ENCODE results near the gene MED8. TPM values are rescaled to one million over a fixed set of nuclear protein-coding genes. Genes with fewer than 3 reads are reported as not detected.

Gene MED8
- total RNA-seq, 4 donors from 2014 or later = 27.6 to 34.1 (median 32.0) TPM

DNA sequence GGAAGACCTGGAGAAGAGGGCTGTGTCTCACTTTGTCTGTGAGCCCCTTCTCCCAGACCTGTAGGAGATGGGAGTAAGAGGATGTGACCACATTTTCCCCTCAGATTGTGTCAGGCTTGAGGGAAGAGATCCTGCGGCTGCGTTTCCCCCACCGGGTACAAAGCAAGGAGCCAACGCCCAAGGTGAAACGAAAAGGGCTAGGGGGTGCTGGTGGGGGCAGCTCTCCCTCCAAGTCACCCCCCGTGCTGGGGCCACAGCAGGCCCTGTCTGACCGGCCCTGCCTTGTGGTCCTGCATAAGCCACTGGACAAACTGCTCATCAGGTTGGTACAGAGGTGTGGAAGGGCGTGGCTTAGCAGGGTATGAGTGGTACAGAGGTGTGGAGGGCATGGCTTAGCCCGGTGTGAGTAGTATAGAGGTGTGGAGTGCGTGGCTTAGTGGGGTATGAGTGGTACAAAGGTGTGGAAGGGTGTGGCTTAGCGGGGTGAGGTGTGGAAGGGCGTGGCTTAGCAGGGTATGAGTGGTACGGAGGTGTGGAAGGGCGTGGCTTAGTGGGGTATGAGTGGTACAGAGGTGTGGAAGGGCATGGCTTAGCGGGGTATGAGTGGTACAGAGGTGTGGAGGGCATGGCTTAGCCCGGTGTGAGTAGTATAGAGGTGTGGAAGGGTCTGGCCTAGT is 33.5 kb upstream of the MED8 start:
- Histone ChIP-seq H3K4me3 (no peak overlapping the region), H3K27me3 (no peaks in the 10 kb centered on the region), H3K27ac (replicated peaks in 1 of 4) (no peak overlapping the region), H3K36me3 (peaks cover 77 to 100% (median 99%) of the 10 kb centered on the region in 4 donors), H3K4me1 (no peaks in the 10 kb centered on the region), H3K9me3 (no peaks in the 10 kb centered on the region)
- no peak for TF ChIP-seq EP300 (IDR thresholded peaks at IDR 0.05)
- no peak for TF ChIP-seq POLR2AphosphoS5 (IDR thresholded peaks at IDR 0.05)
- no peak for TF ChIP-seq POLR2A (IDR thresholded peaks at IDR 0.05; ENCODE audit: low read depth)
- TF ChIP-seq, protein P1, sequence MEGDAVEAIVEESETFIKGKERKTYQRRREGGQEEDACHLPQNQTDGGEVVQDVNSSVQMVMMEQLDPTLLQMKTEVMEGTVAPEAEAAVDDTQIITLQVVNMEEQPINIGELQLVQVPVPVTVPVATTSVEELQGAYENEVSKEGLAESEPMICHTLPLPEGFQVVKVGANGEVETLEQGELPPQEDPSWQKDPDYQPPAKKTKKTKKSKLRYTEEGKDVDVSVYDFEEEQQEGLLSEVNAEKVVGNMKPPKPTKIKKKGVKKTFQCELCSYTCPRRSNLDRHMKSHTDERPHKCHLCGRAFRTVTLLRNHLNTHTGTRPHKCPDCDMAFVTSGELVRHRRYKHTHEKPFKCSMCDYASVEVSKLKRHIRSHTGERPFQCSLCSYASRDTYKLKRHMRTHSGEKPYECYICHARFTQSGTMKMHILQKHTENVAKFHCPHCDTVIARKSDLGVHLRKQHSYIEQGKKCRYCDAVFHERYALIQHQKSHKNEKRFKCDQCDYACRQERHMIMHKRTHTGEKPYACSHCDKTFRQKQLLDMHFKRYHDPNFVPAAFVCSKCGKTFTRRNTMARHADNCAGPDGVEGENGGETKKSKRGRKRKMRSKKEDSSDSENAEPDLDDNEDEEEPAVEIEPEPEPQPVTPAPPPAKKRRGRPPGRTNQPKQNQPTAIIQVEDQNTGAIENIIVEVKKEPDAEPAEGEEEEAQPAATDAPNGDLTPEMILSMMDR (IDR thresholded peaks at IDR 0.05) = no peak
- no peak for DNase-seq (ENCODE audit: extremely low spot score)
- 94% methylated on average over 16 of the region's 16 CpGs for WGBS
- intact Hi-C loops (cut with DNase I) = no loop called here

DNA sequence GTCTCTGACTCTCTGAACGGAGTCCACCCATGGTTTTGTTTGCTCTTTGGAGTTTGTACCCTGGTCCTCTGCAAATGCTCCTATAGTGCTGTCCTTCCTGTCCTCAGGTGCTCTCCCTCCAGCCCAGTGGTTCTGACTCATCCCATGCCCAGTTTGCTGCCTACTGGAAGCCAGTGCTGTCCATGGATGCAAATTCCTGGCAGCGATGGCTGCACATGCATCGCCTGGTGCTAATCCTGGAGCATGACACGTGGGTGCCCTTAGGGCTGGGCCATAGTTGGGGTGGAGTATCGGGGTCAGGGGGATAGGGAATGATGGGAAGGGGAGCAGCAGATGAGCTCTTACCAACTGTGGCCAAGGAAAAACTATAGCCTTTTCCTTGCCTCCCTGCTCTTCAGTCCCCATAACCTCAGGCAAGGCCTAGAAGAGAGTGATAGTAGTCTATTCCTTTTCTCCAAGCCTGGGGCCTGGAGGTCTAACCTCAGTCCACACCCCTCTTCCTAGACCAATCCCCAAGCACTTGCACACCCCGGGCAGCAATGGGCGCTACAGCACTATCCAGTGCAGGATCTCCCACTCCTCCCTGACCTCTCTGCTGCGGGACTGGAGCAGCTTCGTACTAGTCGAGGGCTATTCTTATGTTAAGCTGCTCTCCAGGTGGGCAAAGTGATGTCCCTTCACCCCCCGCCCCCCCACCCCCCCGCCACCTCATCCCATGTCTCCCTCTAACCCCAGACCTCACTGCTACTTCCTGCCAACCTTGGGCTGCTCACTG is 32.6 kb upstream of the MED8 start:
- intact Hi-C loops (cut with DNase I) = no loop called here
- Histone ChIP-seq H3K27me3 (no peaks in the 10 kb centered on the region), H3K4me1 (no peaks in the 10 kb centered on the region), H3K27ac (replicated peaks in 1 of 4) (no peak overlapping the region), H3K36me3 (peaks cover 68 to 100% (median 99%) of the 10 kb centered on the region in 4 donors), H3K9me3 (no peaks in the 10 kb centered on the region), H3K4me3 (no peak overlapping the region)
- TF ChIP-seq EP300 (IDR thresholded peaks at IDR 0.05) = no peak
- TF ChIP-seq POLR2AphosphoS5 (IDR thresholded peaks at IDR 0.05) = no peak
- TF ChIP-seq POLR2A (IDR thresholded peaks at IDR 0.05; ENCODE audit: low read depth) = no peak
- TF ChIP-seq, protein P1 (IDR thresholded peaks at IDR 0.05) = no peak
- no peak for DNase-seq (ENCODE audit: extremely low spot score)
- 89% methylated on average over 9 of the region's 12 CpGs for WGBS

DNA sequence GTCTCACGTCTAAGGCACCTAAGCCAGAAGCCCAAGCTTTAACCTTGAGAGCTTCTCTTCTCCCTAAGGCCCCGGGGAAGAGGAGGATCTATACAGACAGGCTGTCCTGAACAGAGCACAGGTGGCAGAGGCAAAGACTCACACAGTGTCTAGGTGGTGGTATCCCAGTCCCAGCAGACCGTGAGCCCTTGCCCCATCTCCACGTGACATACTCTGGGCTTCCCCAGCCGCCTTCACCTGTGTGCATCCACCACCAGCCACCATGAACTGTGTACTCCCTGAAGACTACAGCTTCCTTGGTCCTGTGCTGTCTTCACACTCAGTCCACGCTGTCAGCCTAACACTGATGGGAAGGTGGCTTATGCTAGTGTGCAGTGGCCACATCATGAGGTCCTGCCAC is 31.8 kb upstream of the MED8 start:
- DNase-seq (ENCODE audit: extremely low spot score) = no peak

DNA sequence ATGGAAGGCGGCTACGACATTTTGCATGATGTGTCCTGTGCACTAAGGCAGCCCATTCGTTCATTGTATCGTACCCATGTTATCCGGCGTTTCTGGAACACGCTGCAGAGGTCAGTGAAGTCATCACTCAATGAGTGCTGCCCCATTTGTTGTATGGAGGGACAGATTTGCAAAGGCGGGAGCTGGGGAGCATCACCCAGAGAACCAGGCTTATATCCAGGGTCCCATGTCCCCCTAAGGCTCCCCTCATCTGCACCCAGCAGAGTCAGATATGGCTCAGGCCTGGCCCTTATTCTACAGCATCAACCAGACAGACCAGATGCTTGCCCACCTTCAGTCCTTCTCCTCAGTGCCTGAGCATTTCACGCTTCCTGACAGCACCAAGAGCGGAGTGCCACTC is 31.3 kb upstream of the MED8 start:
- Histone ChIP-seq H3K27me3 (no peaks in the 10 kb centered on the region), H3K4me3 (no peak overlapping the region), H3K9me3 (no peaks in the 10 kb centered on the region), H3K36me3 (peaks cover 55 to 100% (median 99%) of the 10 kb centered on the region in 4 donors), H3K4me1 (peaks cover 0 to 1% (median 0%) of the 10 kb centered on the region in 4 donors), H3K27ac (replicated peaks in 1 of 4) (no peak overlapping the region)
- DNase-seq (ENCODE audit: extremely low spot score) = no peak
- 98% methylated on average over 9 of the region's 10 CpGs for WGBS
- TF ChIP-seq POLR2AphosphoS5 (IDR thresholded peaks at IDR 0.05) (no peak), POLR2A (IDR thresholded peaks at IDR 0.05; ENCODE audit: low read depth) (no peak), EP300 (IDR thresholded peaks at IDR 0.05) (no peak)
- TF ChIP-seq, protein P1 (IDR thresholded peaks at IDR 0.05) = no peak
- intact Hi-C loops (cut with DNase I) = no loop called here

More for the DNA sequence above, 31.8 kb upstream of the MED8 start:
- Histone ChIP-seq H3K27me3 (no peaks in the 10 kb centered on the region), H3K4me3 (no peak overlapping the region), H3K27ac (replicated peaks in 1 of 4) (no peak overlapping the region), H3K36me3 (peaks cover 60 to 100% (median 99%) of the 10 kb centered on the region in 4 donors), H3K9me3 (no peaks in the 10 kb centered on the region), H3K4me1 (no peaks in the 10 kb centered on the region)
- 88% methylated on average over 5 of the region's 6 CpGs for WGBS
- TF ChIP-seq POLR2A (IDR thresholded peaks at IDR 0.05; ENCODE audit: low read depth) = no peak
- TF ChIP-seq POLR2AphosphoS5 (IDR thresholded peaks at IDR 0.05) = no peak
- TF ChIP-seq EP300 (IDR thresholded peaks at IDR 0.05) = no peak
- TF ChIP-seq, protein P1 (IDR thresholded peaks at IDR 0.05) = no peak
- intact Hi-C loops (cut with DNase I) = no loop called here
